ENCODE data around the gene LMNTD1.
"Not testable (repeated sequence)": the region's sequence is repeated elsewhere in the genome, so short reads cannot be mapped to it uniquely, and the experiment has no call there.

Gene LMNTD1, protein sequence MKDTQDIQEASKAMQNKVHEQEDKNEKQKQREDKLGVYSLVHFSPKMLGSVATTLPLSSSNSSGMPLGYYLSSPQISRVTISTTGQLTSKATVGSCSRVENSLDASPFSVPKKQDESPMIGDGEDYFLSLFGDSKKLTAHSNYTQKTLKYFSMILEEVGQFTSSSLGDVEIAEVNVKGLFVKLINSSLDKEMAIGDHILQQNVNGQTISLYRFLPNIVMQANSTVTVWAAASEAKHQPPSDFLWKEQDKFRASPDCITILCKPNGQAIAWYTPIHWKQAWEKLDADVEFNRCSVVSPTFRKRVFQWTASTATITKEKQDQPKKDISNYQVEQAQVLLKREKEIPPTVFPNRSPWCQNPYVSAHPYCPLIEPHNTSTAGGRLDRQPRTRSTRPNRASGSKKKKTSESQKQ

DNA sequence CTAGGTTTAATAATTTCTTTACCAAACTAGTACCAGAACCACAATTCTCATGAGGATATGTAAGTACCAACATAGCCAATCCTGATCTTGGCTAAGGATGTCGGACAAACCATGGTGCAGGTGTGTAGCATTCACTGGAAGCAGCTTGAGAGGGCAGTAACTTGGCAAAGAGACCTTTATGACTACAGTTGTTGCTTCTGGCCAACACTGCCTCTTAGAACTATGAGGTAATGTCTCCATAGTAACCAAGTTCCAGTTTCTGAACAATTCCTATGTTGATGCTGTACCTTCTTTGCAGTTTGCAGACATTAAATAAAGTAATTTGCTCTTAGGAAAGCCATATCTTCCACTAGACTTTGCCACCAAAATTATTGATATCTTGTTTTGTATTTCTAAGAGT, at the start of gene LMNTD1:
TSS of gene LMNTD1 (minus strand) at position 186 of the 400 bp plus-strand sequence. CDS start 324 bp downstream, outside the sequence.
- DNase-seq, result no peak

DNA sequence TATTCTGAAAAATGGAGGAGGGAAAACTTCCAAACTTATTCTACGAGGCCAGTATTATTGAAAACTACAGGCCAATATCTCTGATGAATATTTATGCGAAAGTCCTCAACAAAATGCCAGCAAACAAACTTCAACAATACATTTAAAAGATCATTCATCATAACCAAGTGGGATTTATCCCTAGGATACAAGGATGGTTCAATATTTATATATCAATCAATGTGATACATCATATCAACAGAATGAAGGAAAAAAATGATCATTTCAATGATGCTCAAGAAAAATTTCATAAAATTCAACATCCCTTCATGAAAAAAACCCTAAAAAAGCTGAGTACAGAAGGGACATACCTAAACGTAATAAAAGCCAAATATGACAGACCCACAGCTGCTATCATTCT, 45.9 kb upstream of the LMNTD1 start:
- no peak for DNase-seq

DNA sequence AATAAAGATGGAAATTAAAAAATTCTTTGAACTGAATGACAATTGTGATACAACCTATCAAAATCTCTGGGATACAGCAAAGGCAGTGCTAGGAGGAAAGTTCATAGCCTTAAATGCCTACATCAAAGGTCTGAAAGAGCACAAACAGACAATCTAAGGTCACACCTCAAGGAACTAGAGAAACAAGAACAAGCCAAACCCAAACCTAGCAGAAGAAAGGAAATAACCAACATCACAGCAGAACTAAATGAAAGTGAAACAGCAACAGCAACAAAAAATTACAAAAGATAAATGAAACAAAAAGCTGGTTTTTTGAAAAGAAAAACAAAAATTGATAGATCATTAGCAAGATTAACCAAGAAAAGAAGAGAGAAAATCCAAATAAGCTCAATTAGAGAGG, 42.4 kb upstream of the LMNTD1 start:
- not testable (repeated sequence) for DNase-seq

DNA sequence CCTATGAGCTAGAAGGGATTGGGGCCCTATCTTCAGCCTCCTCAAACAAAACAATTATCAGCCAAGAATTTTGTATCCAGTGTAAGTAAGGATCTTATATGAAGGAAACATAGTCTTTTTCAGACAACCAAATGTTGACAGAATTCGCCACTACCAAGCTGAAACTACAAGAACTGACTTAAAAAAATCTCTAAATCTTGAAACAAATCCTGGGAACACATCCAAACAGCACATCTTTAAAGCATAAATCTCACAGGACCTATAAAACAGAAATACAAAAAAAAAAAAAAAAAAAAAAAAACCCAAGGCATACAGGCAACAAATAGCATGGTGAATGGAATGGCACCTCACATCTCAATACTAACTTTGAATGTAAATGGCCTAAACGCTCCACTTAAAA, 41.3 kb upstream of the LMNTD1 start:
- DNase-seq, result no peak

DNA sequence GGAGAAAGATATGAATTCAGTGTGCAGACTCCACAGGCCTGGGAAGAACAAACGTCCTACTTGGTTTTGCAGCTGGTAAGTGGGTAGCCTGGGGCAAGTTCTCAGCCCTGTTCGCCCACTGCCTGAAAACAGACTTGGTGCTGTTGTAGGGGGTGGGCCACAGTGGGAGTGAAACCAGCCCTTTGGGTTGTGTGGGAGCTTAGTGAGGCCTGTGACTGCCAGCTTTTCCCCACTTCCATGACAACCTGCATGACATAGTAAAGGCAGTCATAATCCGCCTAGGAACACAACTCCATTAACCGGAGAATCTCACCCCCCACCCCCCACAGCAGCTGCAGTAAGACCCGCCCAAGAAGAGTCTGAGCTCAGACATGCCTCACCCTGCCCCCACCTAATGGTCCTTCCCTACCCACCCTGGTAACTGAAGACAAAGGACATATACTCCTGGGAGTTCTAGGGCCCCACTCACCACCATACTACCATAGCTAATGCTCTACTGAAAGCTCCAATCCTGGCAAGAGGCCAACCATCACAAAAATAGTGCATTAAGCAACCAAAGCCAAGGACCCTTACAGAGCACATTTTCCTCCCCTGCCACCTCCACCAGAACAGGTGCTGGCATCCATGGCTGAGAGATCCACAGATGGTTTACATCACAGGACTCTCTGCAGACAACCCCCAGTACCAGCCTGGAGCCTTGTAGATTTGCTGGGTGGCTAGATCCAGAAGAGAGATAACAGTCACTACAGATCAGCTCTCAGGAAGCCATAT, 39.8 kb upstream of the LMNTD1 start:
- no peak for DNase-seq

DNA sequence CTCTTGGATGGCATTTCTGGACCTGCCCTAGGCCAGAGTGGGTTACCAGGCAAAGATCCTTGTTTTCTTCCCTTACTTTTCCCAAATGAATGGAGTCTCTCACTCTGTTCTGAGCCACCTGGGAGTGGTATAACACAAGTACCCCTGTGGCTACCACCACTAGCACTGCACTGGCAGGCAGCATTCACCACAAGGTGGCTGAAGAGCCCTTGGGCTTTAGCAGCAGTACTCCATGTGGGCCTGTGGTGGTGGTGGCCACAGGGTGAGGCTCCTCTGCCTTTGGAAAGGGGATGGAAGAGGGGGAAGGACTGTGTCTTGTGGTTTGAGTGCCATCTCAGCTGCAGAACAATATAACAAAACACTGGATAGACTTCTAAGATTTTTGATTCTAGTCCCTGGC, 38.1 kb upstream of the LMNTD1 start:
- DNase-seq, result no peak

DNA sequence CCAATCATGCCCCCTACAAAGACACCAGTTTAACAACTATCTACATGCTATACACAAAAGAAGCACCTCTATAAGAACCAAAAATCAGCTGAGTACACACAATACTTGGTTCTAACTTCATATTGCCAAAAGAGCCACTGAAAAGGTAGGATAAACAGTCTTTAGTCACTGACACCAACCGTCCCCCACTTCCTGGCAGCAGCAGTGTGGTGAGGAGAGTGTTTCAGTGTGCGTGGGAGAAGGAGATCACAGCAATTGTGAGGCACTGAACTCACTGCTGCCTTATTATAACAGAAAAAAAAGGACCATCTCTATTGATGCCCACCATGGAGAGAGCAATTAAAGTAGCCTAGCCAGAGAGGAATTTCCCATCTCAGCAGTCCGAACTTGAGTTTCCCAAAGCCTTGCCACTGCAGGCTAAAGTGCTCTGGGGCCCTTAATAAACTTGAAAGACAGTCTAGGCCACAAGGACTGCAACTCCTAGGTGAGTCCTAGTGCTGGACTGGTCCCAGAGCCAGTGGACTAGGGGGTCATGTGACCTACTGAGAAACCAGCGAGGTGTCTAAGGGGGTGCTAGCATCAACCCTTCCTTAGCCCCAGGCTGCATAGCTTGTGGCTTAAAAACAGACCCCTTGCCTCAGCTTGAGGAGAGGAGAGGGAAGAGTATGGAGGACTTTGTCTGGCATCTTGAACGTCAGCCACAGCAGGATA, 37.1 kb upstream of the LMNTD1 start:
- DNase-seq, result no peak

DNA sequence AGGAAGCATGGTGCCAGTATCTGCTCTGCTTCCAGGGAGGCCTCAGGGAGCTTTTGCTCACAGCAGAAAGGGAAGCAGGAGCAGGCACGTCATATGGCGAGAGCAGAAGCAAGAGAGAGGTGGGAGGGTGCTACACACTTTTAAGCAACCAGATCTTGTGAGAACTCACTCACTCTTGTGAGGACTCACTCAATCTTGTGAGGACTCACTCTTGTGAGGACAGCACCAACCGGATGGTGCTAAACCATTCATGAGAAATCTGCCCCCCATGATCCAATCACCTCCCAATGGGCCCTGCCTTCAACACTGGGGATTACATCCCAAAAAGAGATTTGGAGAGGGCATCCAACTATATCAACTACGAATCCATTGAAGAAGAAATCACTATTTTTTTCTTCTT, 34.3 kb upstream of the LMNTD1 start:
- DNase-seq, result no peak

DNA sequence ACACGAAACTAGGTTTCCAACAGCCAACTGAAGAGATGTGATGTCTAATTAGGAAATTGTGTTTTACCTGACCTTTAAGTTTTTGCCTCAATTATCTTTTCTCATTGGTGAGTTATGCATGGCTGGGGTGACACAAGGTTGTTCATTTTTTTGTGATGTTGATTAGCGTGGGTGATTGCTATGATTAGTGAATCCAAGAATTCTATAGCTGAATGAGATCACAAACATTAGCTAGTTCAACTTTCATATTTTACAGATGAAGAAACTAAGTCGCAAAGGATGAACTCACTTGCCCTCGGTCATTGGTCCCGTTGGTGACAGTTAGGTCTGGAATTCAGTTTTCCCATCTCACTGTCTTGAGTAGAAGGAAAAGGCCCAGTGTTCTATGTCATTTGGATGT, 32.6 kb upstream of the LMNTD1 start:
- DNase-seq, result no peak

DNA sequence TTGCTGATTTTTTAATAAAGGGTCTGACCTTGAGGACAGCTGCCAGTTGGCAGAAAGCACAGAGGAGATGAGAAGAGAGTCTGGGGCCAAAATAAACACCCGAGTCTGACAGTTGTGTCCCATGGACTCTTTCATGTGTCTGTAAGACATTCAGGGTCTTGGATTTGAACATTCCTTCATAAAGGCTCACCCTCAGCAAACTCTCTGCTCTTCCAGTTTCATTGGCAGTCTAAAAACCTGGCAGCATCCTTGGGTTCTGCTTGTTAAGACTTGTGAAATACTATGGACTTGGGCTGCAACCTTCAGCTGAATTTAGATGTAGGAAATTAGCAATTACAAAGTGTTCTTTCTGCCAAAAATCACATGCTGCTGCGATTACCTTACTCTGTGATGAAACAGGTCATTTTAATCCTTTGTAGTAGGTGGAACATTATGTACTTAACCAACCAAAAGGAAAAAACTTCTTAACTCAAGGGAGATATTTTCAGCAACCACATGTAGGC, 32.0 kb upstream of the LMNTD1 start:
- DNase-seq, result peak; percentile 16 to 67

DNA sequence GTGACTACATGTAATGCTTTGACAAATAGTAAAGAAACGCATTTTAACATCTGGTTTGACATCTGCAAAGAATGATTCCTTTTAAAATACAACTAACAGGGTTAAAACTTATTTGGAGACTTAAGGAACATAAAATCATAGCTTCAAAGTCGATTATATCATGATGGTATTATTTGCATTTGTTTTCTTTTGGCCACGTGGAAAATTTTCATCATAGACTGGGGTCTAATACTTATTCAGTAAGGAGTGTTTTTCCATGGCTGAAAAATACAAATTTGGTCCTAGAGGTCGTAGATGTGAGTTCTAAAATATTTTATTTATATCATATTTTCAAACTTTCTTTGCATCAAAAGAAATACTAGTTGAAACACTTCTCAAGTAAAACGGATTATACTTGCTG, 31.5 kb upstream of the LMNTD1 start:
- DNase-seq, result no peak

DNA sequence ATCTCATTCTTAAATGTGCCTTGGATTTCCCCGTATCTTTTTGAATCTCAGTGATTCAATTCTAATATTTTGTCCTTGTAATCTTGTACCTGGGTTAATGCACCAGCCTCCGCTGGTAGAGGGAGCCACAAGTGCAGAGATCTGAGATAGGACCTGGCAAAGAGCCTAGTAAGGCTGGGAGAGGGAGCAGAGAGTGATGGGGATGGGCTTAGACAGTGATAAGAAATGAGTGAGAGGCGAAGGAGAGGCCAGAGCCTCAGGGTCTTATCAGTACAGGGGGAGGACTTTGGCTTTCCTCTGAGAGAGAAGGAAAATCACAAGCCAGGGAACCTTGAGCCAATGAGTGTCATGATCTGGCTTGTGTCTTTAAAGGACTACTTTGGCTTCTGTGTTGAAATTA, 30.5 kb upstream of the LMNTD1 start:
- DNase-seq, result no peak

DNA sequence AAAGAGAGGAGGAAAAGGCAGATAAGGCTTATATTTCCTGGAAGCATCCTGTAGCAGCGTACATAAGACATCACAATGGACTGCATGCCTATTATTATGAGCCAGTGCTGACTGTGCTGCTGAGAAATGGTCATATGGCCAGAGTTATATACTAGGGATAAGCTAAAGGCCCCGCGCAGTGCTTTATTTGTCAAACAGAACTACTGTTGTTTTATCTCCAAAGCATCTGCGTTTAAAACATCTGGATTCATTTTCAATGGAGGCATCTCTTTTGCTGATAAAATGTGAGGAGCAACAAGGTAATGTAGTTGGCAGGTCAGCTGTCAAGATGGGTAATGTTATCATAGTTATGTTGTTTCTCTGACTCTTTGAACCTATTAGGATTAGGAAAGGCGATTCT, 28.0 kb upstream of the LMNTD1 start:
- DNase-seq, result no peak

DNA sequence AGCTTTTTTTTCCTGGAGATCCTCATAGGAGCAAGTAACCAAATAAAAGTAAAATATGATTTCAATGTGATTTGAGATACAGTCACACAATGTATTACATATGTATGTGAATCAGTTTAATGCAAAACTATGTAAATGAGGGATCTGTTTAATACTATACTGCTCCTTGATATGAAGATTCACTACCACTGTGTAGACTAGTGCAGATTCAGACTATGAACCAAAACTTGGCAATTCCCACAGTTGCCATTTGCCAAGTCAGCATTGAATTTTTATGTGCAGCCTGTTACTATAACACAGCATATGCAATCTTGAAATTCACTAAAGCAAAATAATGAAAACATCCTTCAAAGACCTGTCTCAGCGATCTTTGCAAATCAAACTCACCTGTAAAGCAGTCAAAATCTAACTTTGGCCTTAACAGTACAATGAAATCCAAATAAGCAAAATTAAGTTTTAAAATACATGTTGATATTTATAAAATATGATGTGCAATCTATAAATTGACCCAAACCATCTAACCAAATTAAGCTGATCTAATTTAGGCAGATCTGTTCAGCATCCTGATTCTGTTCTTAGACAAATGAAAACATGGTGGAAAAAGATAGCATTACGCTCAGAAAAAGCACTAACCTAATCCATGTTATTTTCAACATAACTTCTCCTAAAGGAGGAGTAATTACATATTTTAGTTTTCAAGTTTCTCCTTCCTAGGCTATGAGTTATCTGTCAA, 25.5 kb upstream of the LMNTD1 start:
- DNase-seq, result no peak

DNA sequence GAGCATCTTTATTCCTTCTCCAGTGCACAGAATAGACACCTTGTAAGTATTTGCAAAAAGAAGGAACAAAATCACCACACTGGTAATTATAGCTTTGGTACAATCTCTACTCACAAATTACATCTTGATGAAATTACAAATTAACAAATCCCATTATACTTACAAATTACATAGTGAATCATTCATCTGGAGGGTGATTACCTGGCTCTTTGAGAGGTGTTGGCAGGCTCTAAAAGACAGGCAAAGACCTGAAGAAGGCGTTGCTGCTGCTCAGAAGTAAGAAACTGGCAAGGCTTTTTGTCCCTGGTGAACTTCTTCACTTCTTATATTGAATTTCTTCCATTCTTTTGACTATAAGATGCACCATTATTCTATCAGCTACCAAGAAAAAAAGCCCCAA, 21.7 kb upstream of the LMNTD1 start:
- DNase-seq, result no peak

DNA sequence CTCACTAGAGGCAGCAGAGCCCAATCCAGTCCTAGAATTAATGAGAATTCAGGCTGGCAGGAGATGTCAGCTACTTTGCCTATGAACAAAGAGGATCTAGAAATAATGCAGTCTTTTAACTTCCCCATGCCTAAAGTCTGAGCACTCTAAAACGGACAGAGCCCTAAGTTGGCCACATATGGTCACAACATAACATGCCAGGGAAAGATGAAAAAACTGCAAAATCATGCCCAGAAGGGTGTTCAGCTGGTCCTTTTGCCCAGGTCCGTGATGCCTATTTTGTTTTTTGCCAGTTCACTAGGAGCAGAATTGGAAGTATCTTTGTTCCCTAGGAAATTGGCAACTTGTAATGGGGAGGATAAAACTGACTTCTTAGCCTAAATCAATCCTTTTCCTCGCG, 20.3 kb upstream of the LMNTD1 start:
- DNase-seq, result no peak

DNA sequence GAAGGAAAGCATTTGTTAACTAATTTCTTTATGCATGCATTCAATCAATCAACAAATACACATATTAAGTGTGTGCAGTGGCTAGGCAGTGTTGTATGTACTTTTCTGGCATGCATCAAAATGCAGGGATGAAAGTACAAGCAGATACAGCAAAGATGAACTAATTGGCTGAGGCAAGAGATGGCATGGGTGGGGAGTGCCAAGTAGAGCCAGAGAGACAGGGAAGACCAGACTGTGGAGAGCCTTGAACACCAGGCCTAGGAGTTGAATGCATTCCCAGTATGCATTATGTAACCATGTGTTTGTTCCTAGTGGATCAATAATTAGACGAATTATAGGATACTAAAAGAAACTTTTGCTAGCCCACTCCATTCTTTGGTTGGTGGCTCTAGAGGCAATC, 17.3 kb upstream of the LMNTD1 start:
- no peak for DNase-seq

DNA sequence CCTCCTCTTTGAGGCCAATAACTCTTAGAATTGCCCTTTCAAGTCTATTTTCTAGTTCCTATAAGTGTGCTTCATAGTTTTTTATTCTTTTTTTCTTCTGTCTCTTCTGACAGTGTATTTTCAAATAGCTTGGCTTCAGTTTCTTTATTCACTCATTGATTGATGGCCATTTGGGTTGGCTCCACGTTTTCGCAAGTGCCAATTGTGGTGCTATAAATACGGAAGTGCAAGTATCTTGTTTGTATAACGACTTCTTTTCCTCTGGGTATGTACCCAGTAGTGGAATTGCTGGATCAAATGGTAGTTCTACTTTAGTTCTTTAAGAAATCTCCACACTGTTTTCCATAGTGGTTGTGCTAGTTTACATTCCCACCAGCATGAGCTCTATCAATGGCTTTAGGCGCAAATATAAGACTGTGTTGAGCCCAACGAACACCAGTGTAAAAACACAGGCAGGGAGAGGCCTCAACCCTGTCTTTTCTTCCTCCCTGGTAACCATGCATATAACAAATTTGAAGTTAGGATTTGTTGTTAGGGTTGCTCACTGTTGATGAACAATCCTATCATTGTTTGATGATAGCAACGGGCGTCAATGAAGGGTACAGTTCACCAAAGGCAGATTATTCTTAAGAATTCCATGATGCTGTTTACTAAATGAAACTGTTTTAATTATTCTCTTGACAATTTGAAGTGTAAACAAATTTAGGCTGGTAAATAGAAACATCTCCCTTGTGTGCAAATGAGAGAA, 13.3 kb upstream of the LMNTD1 start:
- no peak for DNase-seq

DNA sequence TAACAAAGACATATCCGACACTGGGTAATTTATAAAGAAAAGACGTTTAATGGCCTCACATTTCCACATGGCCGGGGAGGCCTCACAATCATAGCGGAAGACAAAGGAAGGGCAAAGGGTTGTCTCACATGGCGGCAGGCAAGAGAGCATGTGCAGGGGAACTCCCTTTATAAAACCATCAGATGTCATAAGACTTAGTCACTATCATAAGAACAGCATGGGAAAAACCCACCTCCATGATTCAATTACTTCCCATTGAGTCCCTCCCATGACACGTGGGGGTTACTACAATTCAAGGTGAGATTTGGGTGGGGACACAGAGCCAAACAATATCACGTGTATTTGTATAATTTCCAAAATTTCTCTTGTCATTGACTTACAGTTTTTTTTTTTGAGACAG, 5.5 kb upstream of the LMNTD1 start:
- DNase-seq, result no peak

DNA sequence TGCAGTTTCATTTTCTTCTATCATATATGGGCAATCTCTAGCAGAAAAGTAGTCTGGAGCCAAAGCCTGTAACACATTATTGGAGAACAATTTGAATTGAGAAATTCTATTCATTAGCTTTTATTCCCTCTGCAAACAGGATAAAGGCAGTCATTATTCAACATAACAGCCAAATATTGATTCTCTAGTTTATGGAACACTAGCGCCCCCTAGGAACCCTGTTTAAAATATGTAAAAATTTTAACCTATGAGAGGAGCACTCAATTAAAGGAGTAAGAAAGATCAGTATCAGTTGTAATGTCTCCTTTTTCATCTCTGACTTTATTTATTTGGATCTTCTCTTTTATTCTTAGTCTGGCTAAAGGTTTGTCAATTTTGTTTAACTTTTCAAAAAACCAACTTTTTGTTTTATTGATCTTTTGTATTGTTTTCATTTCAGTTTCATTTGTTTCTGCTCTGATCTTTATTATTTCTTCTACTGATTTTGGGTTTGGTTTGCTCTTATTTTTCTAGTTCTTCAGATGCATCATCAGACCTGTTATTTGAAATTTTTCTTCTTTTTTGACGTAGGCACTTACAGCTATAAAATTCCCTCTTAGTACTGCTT, 4.8 kb upstream of the LMNTD1 start:
- peak; percentile 37 to 54 for DNase-seq

DNA sequence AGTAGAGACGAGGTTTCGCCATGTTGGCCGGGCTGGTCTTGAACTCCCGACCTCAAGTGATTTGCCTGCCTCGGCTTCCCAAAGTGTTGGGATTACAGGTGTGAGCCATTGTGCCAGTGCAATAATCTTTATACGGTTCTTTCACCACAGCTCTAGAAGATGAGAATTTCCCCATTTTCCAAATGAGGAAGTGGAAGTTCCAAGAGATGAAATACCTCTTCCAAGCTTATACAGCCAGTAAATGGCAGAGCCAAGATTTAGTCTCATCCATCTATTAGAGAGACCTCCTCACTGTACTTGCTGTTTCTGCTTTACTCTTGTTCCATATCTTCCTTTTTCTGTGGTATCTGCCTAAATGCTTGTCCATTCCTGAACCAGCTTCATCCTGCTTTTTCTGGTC, 3.1 kb upstream of the LMNTD1 start:
- no peak for DNase-seq

DNA sequence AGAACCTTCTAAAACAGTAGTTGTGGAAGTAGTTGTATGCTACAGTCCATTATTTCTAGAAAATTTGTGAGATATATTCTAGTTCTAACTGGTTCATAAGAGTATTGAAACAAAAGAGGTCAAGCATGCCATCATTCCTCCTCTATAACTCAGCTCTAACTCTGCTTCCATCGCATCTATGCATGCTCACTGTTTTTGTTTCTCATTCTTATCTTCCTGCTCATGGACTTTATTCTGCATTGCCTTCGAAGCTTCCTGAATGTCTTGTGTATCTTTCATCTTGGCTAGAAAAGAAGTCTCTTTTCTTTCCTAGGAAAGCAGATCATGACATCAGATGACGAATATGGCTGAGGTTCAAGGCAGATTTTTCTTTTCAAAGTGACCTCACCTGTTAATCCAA, 402 bp downstream of the LMNTD1 start:
- DNase-seq, result no peak

Measured in NCI-H2081 (cell line).